ENCODE results near the gene TJP3. TPM values are rescaled to one million over a fixed set of nuclear protein-coding genes. Genes with fewer than 3 reads are reported as not detected.

Gene TJP3
- total RNA-seq, 2 experiments from 2014 or later = 8.2 to 9.0 TPM

GRCh38 chr19:3760871-3761361 is 52.7 kb downstream of the TJP3 start:
- ChIA-PET CTCF (interaction anchor here (0.6 to 4.9 kb wide), 4 partner anchors 12 to 227 kb away, joined by 4 to 35 read pairs (median 10); no protein-coding TSS in a partner anchor), POLR2A (interaction anchor here (0.6 to 4.7 kb wide), 10 partner anchors 19 to 224 kb away, joined by 3 to 60 read pairs (median 28); partner anchors contain the start of gene EEF2)
- H3K9me3 ChIP-seq (ENCODE audit: control insufficient read depth in 1 of 2, insufficient read depth in 1 of 2, low read length in 2 of 2) = no peaks in the 10 kb centered on the region
- H3K4me1 ChIP-seq (ENCODE audit: insufficient read depth, low read length) = peaks cover 60% of the 10 kb centered on the region
- Mint-ChIP-seq H3K27ac (peak overlapping the region; percentile 100), H3K36me3 (ENCODE audit: low read depth) (peaks cover 41% of the 10 kb centered on the region), H3K9me3 (no peaks in the 10 kb centered on the region), H3K27me3 (no peaks in the 10 kb centered on the region), H3K4me1 (ENCODE audit: low read depth) (peaks cover 33% of the 10 kb centered on the region), H3K4me3 (peak overlapping the region; percentile 97)
- peak overlapping the region; percentile 99 for H3K4me3 ChIP-seq (ENCODE audit: low read length)
- intact Hi-C loops (cut with DNase I, micrococcal nuclease) = loop anchor here (1.0 to 10.0 kb wide), 6 partner anchors 36 to 421 kb away; partner anchors contain the start of genes EEF2 (in 2 of the 2), ANKRD24 (in 1 of the 2) and SIRT6 (in 1 of the 2)
- H3K27me3 ChIP-seq (ENCODE audit: control insufficient read depth in 1 of 2, insufficient read depth in 2 of 2, low read length in 2 of 2) = no peaks in the 10 kb centered on the region
- TF ChIP-seq CTCF (IDR thresholded peaks at IDR 0.05) = no peak
- peak in 5 of 14 experiments; percentile 20 to 69 (median 58) for DNase-seq
- H3K27ac ChIP-seq (ENCODE audit: low read depth in 1 of 2, low read length in 2 of 2) = peak overlapping the region; percentile 90 to 97
- no peak for ATAC-seq (ENCODE audit: poor library complexity)
- H3K36me3 ChIP-seq (ENCODE audit: insufficient read depth, low read length) = peaks cover 36% of the 10 kb centered on the region

- ChIA-PET POLR2A (interaction anchor here (0.6 to 4.7 kb wide), 25 partner anchors 8 to 1208 kb away, joined by 3 to 60 read pairs (median 8); partner anchors contain the start of genes DAPK3, EEF2, KDM4B and YJU2), CTCF (interaction anchor here (0.6 to 4.9 kb wide), 7 partner anchors 13 to 485 kb away, joined by 3 to 35 read pairs (median 5); partner anchors contain the start of gene YJU2)
- ATAC-seq (ENCODE audit: poor library complexity) (peak; percentile 43), DNase-seq (peak; percentile 88 to 97 (median 95))
- H3K36me3 Mint-ChIP-seq (ENCODE audit: low read depth) = peaks cover 42% of the 10 kb centered on the region
- H3K27me3 ChIP-seq (ENCODE audit: control insufficient read depth in 1 of 2, insufficient read depth in 2 of 2, low read length in 2 of 2) = no peaks in the 10 kb centered on the region
- no peaks in the 10 kb centered on the region for H3K9me3 ChIP-seq (ENCODE audit: control insufficient read depth in 1 of 2, insufficient read depth in 1 of 2, low read length in 2 of 2)
- H3K36me3 ChIP-seq (ENCODE audit: insufficient read depth, low read length) = peaks cover 40% of the 10 kb centered on the region
- peak within 1 kb of the TSS; percentile 97 for H3K4me3 Mint-ChIP-seq
- peaks cover 35% of the 10 kb centered on the region for H3K4me1 Mint-ChIP-seq (ENCODE audit: low read depth)
- no peaks in the 10 kb centered on the region for H3K9me3 Mint-ChIP-seq
- intact Hi-C loops (cut with DNase I, micrococcal nuclease) = loop anchor here (1.0 to 10.0 kb wide), 8 partner anchors 36 to 421 kb away; partner anchors contain the start of genes EEF2 (in 2 of the 2), ANKRD24 (in 1 of the 2), PIP5K1C (in 1 of the 2) and SIRT6 (in 1 of the 2)
- H3K27ac Mint-ChIP-seq = peak within 1 kb of the TSS; percentile 100
- H3K27ac ChIP-seq (ENCODE audit: low read depth in 1 of 2, low read length in 2 of 2) = peak within 1 kb of the TSS; percentile 99 to 100
- H3K4me3 ChIP-seq (ENCODE audit: low read length) = peak within 1 kb of the TSS; percentile 99
- H3K4me1 ChIP-seq (ENCODE audit: insufficient read depth, low read length) = peaks cover 66% of the 10 kb centered on the region
- no peaks in the 10 kb centered on the region for H3K27me3 Mint-ChIP-seq
- peak; percentile 89 for TF ChIP-seq CTCF (IDR thresholded peaks at IDR 0.05)
Measured at GRCh38 chr19:3761382-3762129, 53.4 kb downstream of the TJP3 start, which contains the start of gene APBA3. Gene APBA3 (minus strand): TSS chr19:3761692. CDS start chr19:3760264, 1,428 bp downstream.

GRCh38 chr19:3762130-3762473 is 53.9 kb downstream of the TJP3 start:
- Histone ChIP-seq H3K27me3 (ENCODE audit: control insufficient read depth in 1 of 2, insufficient read depth in 2 of 2, low read length in 2 of 2) (no peaks in the 10 kb centered on the region), H3K27ac (ENCODE audit: low read depth in 1 of 2, low read length in 2 of 2) (peak overlapping the region; percentile 90 to 100), H3K36me3 (ENCODE audit: insufficient read depth, low read length) (peaks cover 44% of the 10 kb centered on the region), H3K9me3 (ENCODE audit: control insufficient read depth in 1 of 2, insufficient read depth in 1 of 2, low read length in 2 of 2) (no peaks in the 10 kb centered on the region), H3K4me3 (ENCODE audit: low read length) (peak overlapping the region; percentile 83), H3K4me1 (ENCODE audit: insufficient read depth, low read length) (peaks cover 72% of the 10 kb centered on the region)
- Mint-ChIP-seq H3K4me3 (peak overlapping the region; percentile 97), H3K36me3 (ENCODE audit: low read depth) (peaks cover 42% of the 10 kb centered on the region), H3K4me1 (ENCODE audit: low read depth) (peaks cover 33% of the 10 kb centered on the region), H3K27ac (peak overlapping the region; percentile 100), H3K9me3 (no peaks in the 10 kb centered on the region), H3K27me3 (no peaks in the 10 kb centered on the region)
- TF ChIP-seq CTCF (IDR thresholded peaks at IDR 0.05) = no peak
- ChIA-PET POLR2A (interaction anchor here (0.7 to 4.7 kb wide), 46 partner anchors 9 to 1958 kb away, joined by 3 to 60 read pairs (median 5); partner anchors contain the start of genes CATSPERD, DAPK3, EEF2 and GADD45B), CTCF (interaction anchor here (0.7 to 4.9 kb wide), 7 partner anchors 40 to 485 kb away, joined by 3 to 35 read pairs (median 5); partner anchors contain the start of gene YJU2)
- DNase-seq = no peak
- intact Hi-C loops (cut with DNase I, micrococcal nuclease) = loop anchor here (2.0 to 10.0 kb wide), 5 partner anchors 35 to 327 kb away; partner anchors contain the start of genes EEF2 (in 2 of the 2) and PIP5K1C (in 1 of the 2)
- no peak for ATAC-seq (ENCODE audit: poor library complexity)

Data from CD4-positive, alpha-beta T cell (primary cell).